ENCODE measurements around the gene TMEM39A.
A peak's percentile ranks its signal among the peaks of the same experiment; 100 is the strongest.

TMEM39A gene

GRCh38 chr3:119433613-119434325 lies 29.6 kb downstream of the TMEM39A start:
- no peak for TF ChIP-seq TAF1 (IDR thresholded peaks at IDR 0.05; ENCODE audit: low read depth)
- no peak for TF ChIP-seq YY1 (IDR thresholded peaks at IDR 0.05; ENCODE audit: low read depth)
- TF ChIP-seq MAX (IDR thresholded peaks at IDR 0.05) = no peak
- no peak for TF ChIP-seq TCF12 (IDR thresholded peaks at IDR 0.05; ENCODE audit: low read depth)
- no peak for TF ChIP-seq EP300 (IDR thresholded peaks at IDR 0.05; ENCODE audit: borderline replicate concordance)
- TF ChIP-seq ZBTB7A (IDR thresholded peaks at IDR 0.05; ENCODE audit: low read depth) = no peak
- no peak for TF ChIP-seq EGR1 (IDR thresholded peaks at IDR 0.05)
- TF ChIP-seq NFIC (IDR thresholded peaks at IDR 0.05) = no peak
- TF ChIP-seq FOXM1 (IDR thresholded peaks at IDR 0.05; ENCODE audit: borderline replicate concordance, low read depth) = no peak
- TF ChIP-seq CEBPB (IDR thresholded peaks at IDR 0.05) = no peak
- TF ChIP-seq CREB1 (IDR thresholded peaks at IDR 0.05; ENCODE audit: low read depth) = no peak
- TF ChIP-seq RAD21 (IDR thresholded peaks at IDR 0.05; ENCODE audit: low read depth) = no peak
- TF ChIP-seq, protein P1, sequence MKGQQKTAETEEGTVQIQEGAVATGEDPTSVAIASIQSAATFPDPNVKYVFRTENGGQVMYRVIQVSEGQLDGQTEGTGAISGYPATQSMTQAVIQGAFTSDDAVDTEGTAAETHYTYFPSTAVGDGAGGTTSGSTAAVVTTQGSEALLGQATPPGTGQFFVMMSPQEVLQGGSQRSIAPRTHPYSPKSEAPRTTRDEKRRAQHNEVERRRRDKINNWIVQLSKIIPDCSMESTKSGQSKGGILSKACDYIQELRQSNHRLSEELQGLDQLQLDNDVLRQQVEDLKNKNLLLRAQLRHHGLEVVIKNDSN (IDR thresholded peaks at IDR 0.05) = no peak
- TF ChIP-seq TEAD4 (IDR thresholded peaks at IDR 0.05) = no peak
- TF ChIP-seq, protein P2, sequence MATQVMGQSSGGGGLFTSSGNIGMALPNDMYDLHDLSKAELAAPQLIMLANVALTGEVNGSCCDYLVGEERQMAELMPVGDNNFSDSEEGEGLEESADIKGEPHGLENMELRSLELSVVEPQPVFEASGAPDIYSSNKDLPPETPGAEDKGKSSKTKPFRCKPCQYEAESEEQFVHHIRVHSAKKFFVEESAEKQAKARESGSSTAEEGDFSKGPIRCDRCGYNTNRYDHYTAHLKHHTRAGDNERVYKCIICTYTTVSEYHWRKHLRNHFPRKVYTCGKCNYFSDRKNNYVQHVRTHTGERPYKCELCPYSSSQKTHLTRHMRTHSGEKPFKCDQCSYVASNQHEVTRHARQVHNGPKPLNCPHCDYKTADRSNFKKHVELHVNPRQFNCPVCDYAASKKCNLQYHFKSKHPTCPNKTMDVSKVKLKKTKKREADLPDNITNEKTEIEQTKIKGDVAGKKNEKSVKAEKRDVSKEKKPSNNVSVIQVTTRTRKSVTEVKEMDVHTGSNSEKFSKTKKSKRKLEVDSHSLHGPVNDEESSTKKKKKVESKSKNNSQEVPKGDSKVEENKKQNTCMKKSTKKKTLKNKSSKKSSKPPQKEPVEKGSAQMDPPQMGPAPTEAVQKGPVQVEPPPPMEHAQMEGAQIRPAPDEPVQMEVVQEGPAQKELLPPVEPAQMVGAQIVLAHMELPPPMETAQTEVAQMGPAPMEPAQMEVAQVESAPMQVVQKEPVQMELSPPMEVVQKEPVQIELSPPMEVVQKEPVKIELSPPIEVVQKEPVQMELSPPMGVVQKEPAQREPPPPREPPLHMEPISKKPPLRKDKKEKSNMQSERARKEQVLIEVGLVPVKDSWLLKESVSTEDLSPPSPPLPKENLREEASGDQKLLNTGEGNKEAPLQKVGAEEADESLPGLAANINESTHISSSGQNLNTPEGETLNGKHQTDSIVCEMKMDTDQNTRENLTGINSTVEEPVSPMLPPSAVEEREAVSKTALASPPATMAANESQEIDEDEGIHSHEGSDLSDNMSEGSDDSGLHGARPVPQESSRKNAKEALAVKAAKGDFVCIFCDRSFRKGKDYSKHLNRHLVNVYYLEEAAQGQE (IDR thresholded peaks at IDR 0.05; ENCODE audit: low read depth) = no peak

DNA sequence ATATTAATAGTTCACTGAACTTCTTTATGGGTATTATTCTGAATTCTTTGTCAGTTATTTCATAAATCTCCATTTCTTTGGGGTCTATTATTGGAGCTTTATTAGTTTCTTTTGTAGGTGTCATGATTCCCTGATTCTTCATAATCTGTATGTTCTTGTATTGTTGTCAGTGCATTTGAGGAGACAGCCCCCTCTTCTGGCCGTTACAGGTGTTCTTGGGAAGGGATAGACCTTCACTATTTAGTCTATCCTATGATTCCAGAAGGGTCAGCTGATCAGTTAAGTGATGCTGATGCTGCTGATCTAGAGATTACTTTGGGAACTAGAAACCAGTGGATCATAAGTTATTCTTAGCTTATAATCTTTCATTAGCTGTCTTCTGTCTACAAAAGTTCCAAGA lies 34.9 kb downstream of the TMEM39A start:
- TF ChIP-seq, protein P1 (IDR thresholded peaks at IDR 0.05) = no peak

GRCh38 chr3:119427669-119428068 lies 35.7 kb downstream of the TMEM39A start:
- TF ChIP-seq NFIC (IDR thresholded peaks at IDR 0.05) = no peak

- TF ChIP-seq TAF1 (IDR thresholded peaks at IDR 0.05; ENCODE audit: low read depth) = no peak
- peak; percentile 11; the same call in 1 of the 2 replicates for TF ChIP-seq RAD21 (IDR thresholded peaks at IDR 0.05; ENCODE audit: low read depth)
These were observed 43.2 kb downstream of the TMEM39A start for GRCh38 chr3:119420196-119420595.

DNA sequence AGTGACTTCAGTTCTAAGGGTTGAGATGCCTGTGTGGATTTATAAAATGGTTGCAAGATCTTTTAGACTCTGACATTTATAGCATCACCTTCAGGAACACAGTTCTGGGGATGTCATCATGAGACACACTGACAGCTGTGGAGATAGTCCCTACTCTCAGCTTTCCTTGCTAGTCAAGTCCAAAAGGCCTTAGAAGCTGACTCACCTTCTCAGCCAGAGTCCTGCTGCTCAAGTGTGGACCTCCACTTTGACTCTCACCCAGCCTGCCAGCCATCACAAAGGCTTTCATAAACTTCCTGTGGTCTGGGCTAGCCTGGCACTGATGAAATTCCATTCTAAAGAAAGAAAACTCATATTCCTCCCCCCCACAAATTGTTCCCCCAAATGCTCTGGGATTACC lies 44.8 kb downstream of the TMEM39A start:
- no peak for TF ChIP-seq TEAD4 (IDR thresholded peaks at IDR 0.05)
- TF ChIP-seq FOXM1 (IDR thresholded peaks at IDR 0.05; ENCODE audit: borderline replicate concordance, low read depth) = no peak
- no peak for TF ChIP-seq RAD21 (IDR thresholded peaks at IDR 0.05; ENCODE audit: low read depth)
- TF ChIP-seq, protein P2 (IDR thresholded peaks at IDR 0.05; ENCODE audit: low read depth) = no peak
- TF ChIP-seq ZBTB7A (IDR thresholded peaks at IDR 0.05; ENCODE audit: low read depth) = no peak
- no peak for TF ChIP-seq TAF1 (IDR thresholded peaks at IDR 0.05; ENCODE audit: low read depth)
- TF ChIP-seq EGR1 (IDR thresholded peaks at IDR 0.05) = no peak
- TF ChIP-seq, protein P1 (IDR thresholded peaks at IDR 0.05) = no peak
- no peak for TF ChIP-seq TCF12 (IDR thresholded peaks at IDR 0.05; ENCODE audit: low read depth)

DNA sequence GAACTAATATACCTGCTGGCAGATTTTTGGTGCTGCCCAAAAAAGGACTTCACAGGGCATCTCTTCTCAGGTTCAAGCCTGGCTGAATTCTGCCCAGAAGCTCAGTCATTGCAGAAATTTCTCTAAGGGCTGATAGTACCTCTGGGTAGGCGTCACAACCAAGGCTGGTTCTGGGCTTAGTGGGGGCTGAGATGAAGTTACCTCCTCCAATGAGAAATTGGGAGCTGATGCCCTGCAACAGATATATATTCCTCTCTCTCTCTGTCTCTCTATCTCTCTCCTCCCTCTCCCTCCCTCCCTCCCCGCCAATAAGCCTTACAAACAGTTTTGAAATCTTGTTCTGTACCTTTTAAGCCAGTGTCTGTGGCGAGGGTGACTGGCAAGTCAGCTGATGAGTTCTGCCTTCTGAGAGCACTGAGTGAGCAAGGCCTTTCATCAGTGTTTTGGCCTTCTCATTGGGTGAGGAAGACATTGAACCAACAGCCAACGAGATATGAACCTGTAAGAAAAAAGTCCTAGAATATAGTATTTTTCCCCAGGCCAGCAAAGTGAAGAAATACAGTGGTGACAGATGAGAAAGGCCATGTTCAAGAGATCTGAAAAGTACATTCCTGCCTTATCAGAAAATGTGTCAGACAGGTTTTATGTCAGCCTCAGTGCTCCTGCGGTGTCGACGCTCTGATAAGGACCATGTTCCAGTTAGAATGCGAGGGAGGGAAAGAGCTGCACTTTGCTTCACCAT lies 45.5 kb downstream of the TMEM39A start:
- TF ChIP-seq TEAD4 (IDR thresholded peaks at IDR 0.05) (no peak), RAD21 (IDR thresholded peaks at IDR 0.05; ENCODE audit: low read depth) (no peak), FOXM1 (IDR thresholded peaks at IDR 0.05; ENCODE audit: borderline replicate concordance, low read depth) (no peak), TAF1 (IDR thresholded peaks at IDR 0.05; ENCODE audit: low read depth) (no peak), YY1 (IDR thresholded peaks at IDR 0.05; ENCODE audit: low read depth) (no peak), EGR1 (IDR thresholded peaks at IDR 0.05) (no peak), TCF12 (IDR thresholded peaks at IDR 0.05; ENCODE audit: low read depth) (no peak), NFIC (IDR thresholded peaks at IDR 0.05) (no peak), ZBTB7A (IDR thresholded peaks at IDR 0.05; ENCODE audit: low read depth) (no peak), EP300 (IDR thresholded peaks at IDR 0.05; ENCODE audit: borderline replicate concordance) (no peak), CREB1 (IDR thresholded peaks at IDR 0.05; ENCODE audit: low read depth) (no peak), CEBPB (IDR thresholded peaks at IDR 0.05) (no peak), MAX (IDR thresholded peaks at IDR 0.05) (no peak)
- TF ChIP-seq, protein P2 (IDR thresholded peaks at IDR 0.05; ENCODE audit: low read depth) = no peak
- TF ChIP-seq, protein P1 (IDR thresholded peaks at IDR 0.05) = no peak
